Neural cell (in vitro differentiated cells): ENCODE results near the gene KIF16B. TPM values are rescaled to one million over a fixed set of nuclear protein-coding genes. Genes with fewer than 3 reads are reported as not detected.

Experiments used
- H2AFZ ChIP-seq: fragments of 200-600, 300-800 bp; sonication (generic), shearing (Covaris generic); 2 replicates; pipeline ENCODE4 v1.6.0; 2014; ENCODE audit warnings: low read depth, mild to moderate bottlenecking, antibody characterized with exemption, low read length, moderate library complexity
- H3F3A ChIP-seq: fragments of 200-600 bp; shearing (Covaris generic); 2 replicates; pipeline ENCODE4 v1.6.1; 2016; ENCODE audit warnings: mild to moderate bottlenecking, moderate library complexity, mixed read lengths, antibody characterized with exemption, low read length; ENCODE audit not compliant: insufficient read depth, poor library complexity, severe bottlenecking
- H3K27ac ChIP-seq: fragments of 200-600, 300-800 bp; sonication (generic), shearing (Covaris generic); 2 replicates; pipeline ENCODE4 v1.5.1; 2014; ENCODE audit warnings: mild to moderate bottlenecking, low read length, moderate library complexity
- H3K27me3 ChIP-seq: fragments of 300-800, 200-600 bp; sonication (generic), shearing (Covaris generic); 2 replicates; pipeline ENCODE4 v1.6.0; 2014; ENCODE audit warnings: mild to moderate bottlenecking, low read depth, low read length, moderate library complexity; ENCODE audit not compliant: insufficient read depth
- H3K36me3 ChIP-seq: fragments of 300-800, 200-600 bp; sonication (generic), shearing (Covaris generic); 2 replicates; pipeline ENCODE4 v1.5.1; 2014; ENCODE audit warnings: mild to moderate bottlenecking, antibody characterized with exemption, low read length, moderate library complexity; ENCODE audit not compliant: insufficient read depth
- H3K4me2 ChIP-seq: fragments of 300-800, 200-600 bp; sonication (generic), shearing (Covaris generic); 2 replicates; pipeline ENCODE4 v1.6.0; 2014; ENCODE audit warnings: mild to moderate bottlenecking, low read length
- H3K4me3 ChIP-seq: fragments of 300-800, 200-600 bp; sonication (generic), shearing (Covaris generic); 2 replicates; pipeline ENCODE4 v1.5.1; 2014; ENCODE audit warnings: mild to moderate bottlenecking, low read length, moderate library complexity
- H3K79me2 ChIP-seq: fragments of 200-600 bp; shearing (Covaris generic); replicated peaks from 2 replicates; pipeline ENCODE4 v1.6.0; 2014; ENCODE audit warnings: mild to moderate bottlenecking, low read length, moderate library complexity; ENCODE audit not compliant: insufficient read depth
- H3K9ac ChIP-seq: fragments of 300-800, 200-600 bp; sonication (generic), shearing (Covaris generic); 2 replicates; pipeline ENCODE4 v1.6.1; 2016; ENCODE audit warnings: mild to moderate bottlenecking, low read length, mixed read lengths
- H3K9me2 ChIP-seq: fragments of 200-600 bp; shearing (Covaris generic); 2 replicates; pipeline ENCODE4 v1.6.1; 2016; ENCODE audit warnings: mild to moderate bottlenecking, low read length, mixed read lengths; ENCODE audit not compliant: insufficient read depth
- H3K9me3 ChIP-seq: fragments of 200-600, 300-800 bp; sonication (generic), shearing (Covaris generic); 2 replicates; pipeline ENCODE4 v1.6.1; 2016; ENCODE audit warnings: mild to moderate bottlenecking, mixed run types, low read length, moderate library complexity, mixed read lengths
- H4K20me1 ChIP-seq: fragments of 200-600 bp; shearing (Covaris generic); 2 replicates; pipeline ENCODE4 v1.6.1; 2016; ENCODE audit warnings: mild to moderate bottlenecking, mixed run types; ENCODE audit not compliant: insufficient read depth
- EP300 ChIP-seq: fragments of 450-650 bp; conservative IDR thresholded peaks from 2 replicates; pipeline ENCODE4 v1.6.1; 2014; ENCODE audit warnings: antibody characterized with exemption, mild to moderate bottlenecking, moderate library complexity; ENCODE audit not compliant: poor library complexity, severe bottlenecking
- EZH2 ChIP-seq: fragments of 200-600, 300-800 bp; shearing (Covaris generic), sonication (generic); IDR thresholded peaks from 2 replicates; pipeline ENCODE4 v1.6.1; 2014; ENCODE audit warnings: antibody characterized with exemption, low read length, borderline replicate concordance, mild to moderate bottlenecking; ENCODE audit not compliant: insufficient read depth, poor library complexity, severe bottlenecking
- MXI1 ChIP-seq: fragments of 450-650 bp; conservative IDR thresholded peaks from 2 replicates; pipeline ENCODE4 v1.6.1; 2014; ENCODE audit warnings: antibody characterized with exemption, mild to moderate bottlenecking; ENCODE audit not compliant: poor library complexity, severe bottlenecking
- POLR2AphosphoS5 ChIP-seq: IDR thresholded peaks from 2 replicates; pipeline ENCODE4 v1.6.1; 2012
- RAD21 ChIP-seq: fragments of 450-650 bp; conservative IDR thresholded peaks from 2 replicates; pipeline ENCODE4 v1.6.1; 2014; ENCODE audit warnings: antibody characterized with exemption, mild to moderate bottlenecking, moderate library complexity
- SMC3 ChIP-seq: fragments of 450-650 bp; conservative IDR thresholded peaks from 2 replicates; pipeline ENCODE4 v1.6.1; 2014; ENCODE audit warnings: antibody characterized with exemption, mild to moderate bottlenecking, moderate library complexity; ENCODE audit not compliant: poor library complexity
- TAF1 ChIP-seq: IDR thresholded peaks from 2 replicates; pipeline ENCODE4 v1.6.1; 2012; ENCODE audit warnings: low read depth
- polyA plus RNA-seq: library from polyadenylated mRNA; depleted of rRNA; stranded (reverse); fragments of >200 nt; gene quantifications from 2 replicates; pipeline ENCODE4 v1.2.3, GENCODE V29; 2014
- TF ChIP-seq, protein P1 (sequence below): IDR thresholded peaks from 2 replicates; pipeline ENCODE4 v1.6.1; 2012; ENCODE audit warnings: borderline replicate concordance
- TF ChIP-seq, protein P2 (sequence below): fragments of 450-650 bp; IDR thresholded peaks from 2 replicates; pipeline ENCODE4 v1.5.1; 2014; ENCODE audit warnings: antibody characterized with exemption, mild to moderate bottlenecking, moderate library complexity; ENCODE audit not compliant: poor library complexity, severe bottlenecking

KIF16B gene
- polyA plus RNA-seq, 1 donor from 2014 or later: 3.8 TPM

DNA sequence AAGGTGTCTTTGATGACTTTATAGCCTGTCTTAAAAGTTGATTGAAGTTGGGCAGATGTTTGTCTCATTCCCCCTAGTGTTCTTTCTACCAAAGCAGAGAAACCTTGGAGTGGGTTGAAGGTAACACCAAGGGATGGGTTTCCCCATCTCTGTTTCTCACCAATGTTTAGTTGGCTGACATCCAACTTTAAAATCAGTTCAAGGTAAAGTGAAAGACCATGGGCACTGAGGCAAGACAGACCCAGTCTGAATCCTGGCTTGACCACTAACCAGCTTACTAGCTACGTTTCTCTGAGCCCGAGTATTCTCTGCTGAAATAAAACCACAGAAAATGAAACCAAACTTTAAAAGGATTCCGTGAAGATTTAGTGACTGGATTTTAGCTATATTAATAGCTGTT is 258.9 kb downstream of the KIF16B start:
- Histone ChIP-seq H3K27ac (no peak overlapping the region), H3K4me2 (no peak overlapping the region), H3K9me2 (no peaks in the 10 kb centered on the region), H3F3A (no peaks in the 10 kb centered on the region), H3K4me3 (no peak overlapping the region), H3K36me3 (no peaks in the 10 kb centered on the region), H2AFZ (no peak overlapping the region), H4K20me1 (no peaks in the 10 kb centered on the region), H3K9me3 (no peaks in the 10 kb centered on the region), H3K27me3 (no peaks in the 10 kb centered on the region), H3K79me2 (no peaks in the 10 kb centered on the region), H3K9ac (no peak overlapping the region)
- TF ChIP-seq TAF1: no peak
- TF ChIP-seq, protein P1, sequence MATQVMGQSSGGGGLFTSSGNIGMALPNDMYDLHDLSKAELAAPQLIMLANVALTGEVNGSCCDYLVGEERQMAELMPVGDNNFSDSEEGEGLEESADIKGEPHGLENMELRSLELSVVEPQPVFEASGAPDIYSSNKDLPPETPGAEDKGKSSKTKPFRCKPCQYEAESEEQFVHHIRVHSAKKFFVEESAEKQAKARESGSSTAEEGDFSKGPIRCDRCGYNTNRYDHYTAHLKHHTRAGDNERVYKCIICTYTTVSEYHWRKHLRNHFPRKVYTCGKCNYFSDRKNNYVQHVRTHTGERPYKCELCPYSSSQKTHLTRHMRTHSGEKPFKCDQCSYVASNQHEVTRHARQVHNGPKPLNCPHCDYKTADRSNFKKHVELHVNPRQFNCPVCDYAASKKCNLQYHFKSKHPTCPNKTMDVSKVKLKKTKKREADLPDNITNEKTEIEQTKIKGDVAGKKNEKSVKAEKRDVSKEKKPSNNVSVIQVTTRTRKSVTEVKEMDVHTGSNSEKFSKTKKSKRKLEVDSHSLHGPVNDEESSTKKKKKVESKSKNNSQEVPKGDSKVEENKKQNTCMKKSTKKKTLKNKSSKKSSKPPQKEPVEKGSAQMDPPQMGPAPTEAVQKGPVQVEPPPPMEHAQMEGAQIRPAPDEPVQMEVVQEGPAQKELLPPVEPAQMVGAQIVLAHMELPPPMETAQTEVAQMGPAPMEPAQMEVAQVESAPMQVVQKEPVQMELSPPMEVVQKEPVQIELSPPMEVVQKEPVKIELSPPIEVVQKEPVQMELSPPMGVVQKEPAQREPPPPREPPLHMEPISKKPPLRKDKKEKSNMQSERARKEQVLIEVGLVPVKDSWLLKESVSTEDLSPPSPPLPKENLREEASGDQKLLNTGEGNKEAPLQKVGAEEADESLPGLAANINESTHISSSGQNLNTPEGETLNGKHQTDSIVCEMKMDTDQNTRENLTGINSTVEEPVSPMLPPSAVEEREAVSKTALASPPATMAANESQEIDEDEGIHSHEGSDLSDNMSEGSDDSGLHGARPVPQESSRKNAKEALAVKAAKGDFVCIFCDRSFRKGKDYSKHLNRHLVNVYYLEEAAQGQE: no peak
- no peak for TF ChIP-seq EZH2
- TF ChIP-seq, protein P2, sequence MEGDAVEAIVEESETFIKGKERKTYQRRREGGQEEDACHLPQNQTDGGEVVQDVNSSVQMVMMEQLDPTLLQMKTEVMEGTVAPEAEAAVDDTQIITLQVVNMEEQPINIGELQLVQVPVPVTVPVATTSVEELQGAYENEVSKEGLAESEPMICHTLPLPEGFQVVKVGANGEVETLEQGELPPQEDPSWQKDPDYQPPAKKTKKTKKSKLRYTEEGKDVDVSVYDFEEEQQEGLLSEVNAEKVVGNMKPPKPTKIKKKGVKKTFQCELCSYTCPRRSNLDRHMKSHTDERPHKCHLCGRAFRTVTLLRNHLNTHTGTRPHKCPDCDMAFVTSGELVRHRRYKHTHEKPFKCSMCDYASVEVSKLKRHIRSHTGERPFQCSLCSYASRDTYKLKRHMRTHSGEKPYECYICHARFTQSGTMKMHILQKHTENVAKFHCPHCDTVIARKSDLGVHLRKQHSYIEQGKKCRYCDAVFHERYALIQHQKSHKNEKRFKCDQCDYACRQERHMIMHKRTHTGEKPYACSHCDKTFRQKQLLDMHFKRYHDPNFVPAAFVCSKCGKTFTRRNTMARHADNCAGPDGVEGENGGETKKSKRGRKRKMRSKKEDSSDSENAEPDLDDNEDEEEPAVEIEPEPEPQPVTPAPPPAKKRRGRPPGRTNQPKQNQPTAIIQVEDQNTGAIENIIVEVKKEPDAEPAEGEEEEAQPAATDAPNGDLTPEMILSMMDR: no peak
- TF ChIP-seq EP300: no peak
- no peak for TF ChIP-seq SMC3
- TF ChIP-seq RAD21: no peak
- no peak for TF ChIP-seq MXI1
- TF ChIP-seq POLR2AphosphoS5: no peak

DNA sequence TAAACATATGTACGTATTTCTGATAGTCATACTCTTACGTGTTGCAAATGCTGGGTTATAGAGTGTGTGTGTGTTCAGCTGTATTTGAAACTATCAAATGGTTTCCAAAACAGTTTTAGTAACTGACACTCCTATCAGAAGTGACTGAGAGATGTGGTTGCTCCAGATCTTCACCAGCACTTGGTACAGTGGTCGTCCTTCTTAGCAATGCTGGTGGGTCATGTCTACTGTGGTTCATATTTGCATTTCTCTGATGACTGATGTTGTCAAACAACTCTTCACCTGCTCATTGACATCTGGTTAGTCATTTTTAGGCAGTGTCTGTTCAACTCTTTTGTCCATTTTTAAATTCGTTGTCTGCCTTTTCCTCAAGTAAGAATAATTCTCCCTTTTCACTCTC is 259.3 kb downstream of the KIF16B start:
- H3K36me3 ChIP-seq: no peaks in the 10 kb centered on the region
- H3K27me3 ChIP-seq: no peaks in the 10 kb centered on the region
- H3K79me2 ChIP-seq: no peaks in the 10 kb centered on the region
- no peaks in the 10 kb centered on the region for H4K20me1 ChIP-seq
- H2AFZ ChIP-seq: no peak overlapping the region
- H3K4me2 ChIP-seq: no peak overlapping the region
- no peak for TF ChIP-seq SMC3
- TF ChIP-seq, protein P1: no peak
- TF ChIP-seq, protein P2: no peak
- no peak for TF ChIP-seq TAF1
- TF ChIP-seq POLR2AphosphoS5: no peak
- no peak for TF ChIP-seq RAD21
- no peak for TF ChIP-seq EP300
- TF ChIP-seq MXI1: no peak
- TF ChIP-seq EZH2: no peak
- H3K4me3 ChIP-seq: no peak overlapping the region
- no peaks in the 10 kb centered on the region for H3K9me3 ChIP-seq
- H3K27ac ChIP-seq: no peak overlapping the region
- no peak overlapping the region for H3K9ac ChIP-seq
- no peaks in the 10 kb centered on the region for H3F3A ChIP-seq
- no peaks in the 10 kb centered on the region for H3K9me2 ChIP-seq
